Endothelial cell (in vitro differentiated cells): ENCODE data around the gene TNC. TPM values are rescaled to one million over a fixed set of nuclear protein-coding genes. Genes with fewer than 3 reads are reported as not detected.

Source experiments
- DNase-seq: peaks from one replicate; pipeline ENCODE4 v3.0.0; 2021; ENCODE audit warnings: low spot score
- H3K27ac Mint-ChIP-seq: one replicate; pipeline ENCODE4 v1.8.0; 2021; ENCODE audit warnings: mixed read lengths, inconsistent platforms; ENCODE audit not compliant: unreplicated experiment
- H3K27me3 Mint-ChIP-seq: one replicate; pipeline ENCODE4 v1.8.0; 2021; ENCODE audit warnings: mild to moderate bottlenecking, moderate library complexity, mixed read lengths, inconsistent platforms; ENCODE audit not compliant: unreplicated experiment
- H3K36me3 Mint-ChIP-seq: one replicate; pipeline ENCODE4 v1.8.0; 2021; ENCODE audit warnings: mild to moderate bottlenecking, low read depth, mixed read lengths, inconsistent platforms; ENCODE audit not compliant: unreplicated experiment
- H3K4me1 Mint-ChIP-seq: one replicate; pipeline ENCODE4 v1.8.0; 2021; ENCODE audit warnings: mild to moderate bottlenecking, mixed read lengths, inconsistent platforms; ENCODE audit not compliant: unreplicated experiment
- H3K4me3 Mint-ChIP-seq: one replicate; pipeline ENCODE4 v1.8.0; 2021; ENCODE audit warnings: mild to moderate bottlenecking, mixed read lengths, inconsistent platforms; ENCODE audit not compliant: unreplicated experiment
- H3K9me3 Mint-ChIP-seq: one replicate; pipeline ENCODE4 v1.8.0; 2021; ENCODE audit warnings: mixed read lengths, inconsistent platforms; ENCODE audit not compliant: unreplicated experiment
- CTCF ChIP-seq: fragments of 200-600 bp; sonication (generic); IDR thresholded peaks from one replicate; pipeline ENCODE4 v1.5.0; 2021; ENCODE audit warnings: antibody characterized with exemption; ENCODE audit not compliant: unreplicated experiment
- total RNA-seq: library from RNA; stranded (reverse); fragmentation: NEBNext Ultra II Directional; extraction: Animal tissue kit (Norgen Biotek cat#: 25700); gene quantifications from one replicate; pipeline ENCODE4 v1.2.1, GENCODE V29; 2021; ENCODE audit not compliant: unreplicated experiment

TNC gene
- total RNA-seq, 1 donor from 2014 or later: 10.1 TPM

- no peak overlapping the region for H3K27ac Mint-ChIP-seq
- H3K4me1 Mint-ChIP-seq: peaks cover 3% of the 10 kb centered on the region
- no peaks in the 10 kb centered on the region for H3K27me3 Mint-ChIP-seq
- H3K4me3 Mint-ChIP-seq: peak overlapping the region; percentile 86
- DNase-seq: no peak
- no peak for TF ChIP-seq CTCF
- no peaks in the 10 kb centered on the region for H3K9me3 Mint-ChIP-seq
- no peaks in the 10 kb centered on the region for H3K36me3 Mint-ChIP-seq
These were observed 892 bp upstream of the TNC start for GRCh38 chr9:115118879-115119218.

- H3K9me3 Mint-ChIP-seq: no peaks in the 10 kb centered on the region
- no peaks in the 10 kb centered on the region for H3K27me3 Mint-ChIP-seq
- DNase-seq: no peak
- H3K4me1 Mint-ChIP-seq: peaks cover 3% of the 10 kb centered on the region
- H3K36me3 Mint-ChIP-seq: no peaks in the 10 kb centered on the region
- H3K27ac Mint-ChIP-seq: no peak overlapping the region
- no peak for TF ChIP-seq CTCF
- no peak overlapping the region for H3K4me3 Mint-ChIP-seq
These were observed 1.3 kb downstream of the TNC start for GRCh38 chr9:115116421-115117284.

- H3K4me3 Mint-ChIP-seq: no peak overlapping the region
- no peaks in the 10 kb centered on the region for H3K9me3 Mint-ChIP-seq
- H3K36me3 Mint-ChIP-seq: no peaks in the 10 kb centered on the region
- no peak overlapping the region for H3K27ac Mint-ChIP-seq
- H3K4me1 Mint-ChIP-seq: no peaks in the 10 kb centered on the region
- H3K27me3 Mint-ChIP-seq: no peaks in the 10 kb centered on the region
- DNase-seq: no peak
- TF ChIP-seq CTCF: no peak
These were observed 2.0 kb downstream of the TNC start for GRCh38 chr9:115115924-115116323.

GRCh38 chr9:115115117-115115880 lies 2.7 kb downstream of the TNC start:
- DNase-seq: no peak
- Mint-ChIP-seq H3K27me3 (no peaks in the 10 kb centered on the region), H3K27ac (no peak overlapping the region), H3K9me3 (no peaks in the 10 kb centered on the region), H3K4me3 (no peak overlapping the region), H3K4me1 (no peaks in the 10 kb centered on the region), H3K36me3 (no peaks in the 10 kb centered on the region)
- no peak for TF ChIP-seq CTCF

GRCh38 chr9:115114546-115114945 lies 3.4 kb downstream of the TNC start:
- Mint-ChIP-seq H3K4me3 (no peak overlapping the region), H3K36me3 (no peaks in the 10 kb centered on the region), H3K27me3 (no peaks in the 10 kb centered on the region), H3K9me3 (no peaks in the 10 kb centered on the region), H3K4me1 (no peaks in the 10 kb centered on the region), H3K27ac (no peak overlapping the region)
- no peak for TF ChIP-seq CTCF
- DNase-seq: no peak
